ENCODE measurements around the gene ECM1.

The ECM1 gene

DNA sequence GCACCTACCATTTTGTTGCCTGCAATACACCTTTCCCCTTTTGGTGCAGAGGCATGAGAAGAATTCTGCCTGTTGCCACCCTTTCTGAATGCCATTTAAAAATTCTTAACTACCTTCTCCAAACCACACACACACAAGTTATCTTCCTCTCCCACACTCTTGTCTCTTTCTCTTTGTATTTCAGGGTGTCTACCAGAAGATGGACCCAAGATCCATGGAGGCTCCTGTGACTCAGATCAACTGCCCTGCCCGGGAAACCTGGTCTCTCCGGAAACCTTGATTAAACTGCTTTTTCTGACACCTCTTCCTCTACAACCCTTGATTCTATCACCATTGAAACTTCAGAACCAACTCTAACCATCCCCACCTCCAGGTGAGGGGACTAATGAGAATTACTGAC is 23.0 kb upstream of the ECM1 start:
- ChIA-PET CTCF (interaction anchor here (0.6 to 0.9 kb wide), 2 partner anchors 76 to 517 kb away, joined by 3 to 4 read pairs; no protein-coding TSS in a partner anchor), POLR2A (ENCODE audit: low non-redundant PET) (no interaction called here)
- no peak for TF ChIP-seq CTCF (conservative IDR thresholded peaks at IDR 0.05; ENCODE audit: low read depth)
- DNase-seq (ENCODE audit: low spot score) = no peak
- no peak overlapping the region for H3K27ac ChIP-seq

GRCh38 chr1:150486966-150487762 is 20.7 kb upstream of the ECM1 start, which contains the start of gene TARS2:
TARS2 (plus strand) TSS chr1:150487419; CDS start chr1:150487451, 32 bp downstream.
- POLR2A ChIA-PET (ENCODE audit: low non-redundant PET) = no interaction called here
- peak; percentile 98 for DNase-seq (ENCODE audit: low spot score)
- CTCF ChIA-PET = no interaction called here
- H3K27ac ChIP-seq = peak within 1 kb of the TSS; percentile 62
- no peak for TF ChIP-seq CTCF (conservative IDR thresholded peaks at IDR 0.05; ENCODE audit: low read depth)

- ChIA-PET CTCF (no interaction called here), POLR2A (ENCODE audit: low non-redundant PET) (no interaction called here)
- TF ChIP-seq CTCF (conservative IDR thresholded peaks at IDR 0.05; ENCODE audit: low read depth) = no peak
- H3K27ac ChIP-seq = peak overlapping the region; percentile 62
- no peak for DNase-seq (ENCODE audit: low spot score)
Measured at GRCh38 chr1:150487763-150488115, 20.2 kb upstream of the ECM1 start.

GRCh38 chr1:150493175-150493574 is 14.7 kb upstream of the ECM1 start:
- no peak for DNase-seq (ENCODE audit: low spot score)
- no peak overlapping the region for H3K27ac ChIP-seq
- TF ChIP-seq CTCF (conservative IDR thresholded peaks at IDR 0.05; ENCODE audit: low read depth) = no peak
- ChIA-PET POLR2A (ENCODE audit: low non-redundant PET) (no interaction called here), CTCF (interaction anchor here (0.6 to 0.7 kb wide), 2 partner anchors 21 to 30 kb away, joined by 3 to 4 read pairs; no protein-coding TSS in a partner anchor)

DNA sequence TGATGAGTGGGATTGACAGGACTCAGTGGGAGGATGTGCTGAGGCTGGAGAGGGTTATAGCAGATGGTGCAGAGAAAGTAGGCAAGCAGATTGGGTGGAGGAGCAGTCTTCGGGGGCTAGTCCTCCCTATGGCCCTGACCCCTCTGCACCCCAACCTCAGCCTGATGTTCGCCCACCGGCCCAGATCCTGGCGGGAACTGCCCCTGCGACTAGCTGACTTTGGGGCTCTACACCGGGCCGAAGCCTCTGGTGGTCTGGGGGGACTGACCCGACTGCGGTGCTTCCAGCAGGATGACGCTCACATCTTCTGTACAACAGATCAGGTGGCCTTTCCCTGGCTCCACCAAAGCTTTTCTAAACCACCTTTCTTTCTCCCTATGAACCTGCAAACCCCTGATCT is 9.6 kb upstream of the ECM1 start:
- H3K27ac ChIP-seq = no peak overlapping the region
- no peak for DNase-seq (ENCODE audit: low spot score)
- TF ChIP-seq CTCF (conservative IDR thresholded peaks at IDR 0.05; ENCODE audit: low read depth) = no peak
- POLR2A ChIA-PET (ENCODE audit: low non-redundant PET) = interaction anchor here (0.9 kb wide), 1 partner anchor 50 kb away, joined by 3 read pairs; no protein-coding TSS in a partner anchor
- CTCF ChIA-PET = interaction anchor here (0.6 to 1.2 kb wide), 3 partner anchors 24 to 41 kb away, joined by 4 to 5 read pairs (median 4); no protein-coding TSS in a partner anchor

GRCh38 chr1:150505431-150505830 is 2.5 kb upstream of the ECM1 start:
- DNase-seq (ENCODE audit: low spot score) = no peak
- ChIA-PET POLR2A (ENCODE audit: low non-redundant PET) (no interaction called here), CTCF (interaction anchor here (0.5 to 0.9 kb wide), 2 partner anchors 56 to 431 kb away, joined by 3 to 9 read pairs; no protein-coding TSS in a partner anchor)
- H3K27ac ChIP-seq = peak overlapping the region; percentile 35
- TF ChIP-seq CTCF (conservative IDR thresholded peaks at IDR 0.05; ENCODE audit: low read depth) = no peak
